Stimulated activated CD4-positive, alpha-beta T cell treated with anti-CD3 and anti-CD28 coated beads, Interleukin-1b, Interleukin-23, amount 100 ng/mL, for 24 hours (primary cell): ENCODE data around the gene CPXM1.
A peak's percentile ranks its signal among the peaks of the same experiment; 100 is the strongest.
"Not testable (repeated sequence)": the region's sequence is repeated elsewhere in the genome, so short reads cannot be mapped to it uniquely, and the experiment has no call there.

Source experiments
- DNase-seq, 4 experiments: peaks; one replicate each; pipeline ENCODE4 v3.0.0-alpha.2; 2020; ENCODE audit warnings: low read depth in 4 of 4, low spot score in 1 of 4

The CPXM1 gene

DNA sequence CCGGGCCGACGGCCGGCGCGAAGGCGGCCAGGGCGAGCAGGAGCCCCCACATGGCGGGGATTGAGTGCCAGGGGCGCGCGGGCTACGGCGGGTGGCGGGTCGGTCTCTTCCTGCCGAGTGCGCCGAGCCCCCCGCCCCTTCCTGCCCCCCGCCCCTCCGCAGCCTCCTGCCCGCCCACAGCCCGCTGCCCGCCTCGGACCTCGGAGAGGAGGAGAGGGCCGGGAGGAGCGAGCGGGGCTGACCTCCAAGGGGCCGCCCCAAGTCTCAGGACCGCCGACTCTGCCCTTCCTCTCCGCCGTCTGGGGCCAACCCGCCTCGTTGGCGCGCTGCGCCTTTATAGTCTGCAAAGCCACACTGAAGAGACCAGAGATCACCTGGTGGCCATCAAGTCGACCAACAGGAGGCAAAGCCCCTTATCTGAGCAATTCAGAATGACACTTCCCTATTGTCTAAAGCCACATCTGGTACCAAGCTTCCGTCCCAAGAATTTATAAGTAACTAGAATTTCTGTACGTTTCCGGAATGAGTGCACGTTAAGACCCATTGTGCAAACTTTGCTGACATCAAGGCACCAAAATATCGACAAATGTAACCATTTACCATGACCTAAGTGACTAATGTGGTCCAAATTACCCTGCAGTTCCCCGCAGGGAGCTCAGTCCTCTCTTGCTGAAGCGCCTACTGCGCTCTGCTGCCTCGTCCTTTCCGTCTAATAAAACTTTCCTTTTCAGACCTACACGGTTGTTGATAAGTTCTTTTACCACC lies at the start of gene CPXM1:
Gene CPXM1, minus strand, starts transcription at position 107 of the 765 bp plus-strand sequence. Its CDS starts 55 bp downstream, at position 52.
- DNase-seq, result no peak

GRCh38 chr20:2849529-2849928 lies 49.1 kb upstream of the CPXM1 start:
- DNase-seq, result no peak

- DNase-seq, result no peak
Observed at GRCh38 chr20:2847802-2848201, 47.4 kb upstream of the CPXM1 start.

DNA sequence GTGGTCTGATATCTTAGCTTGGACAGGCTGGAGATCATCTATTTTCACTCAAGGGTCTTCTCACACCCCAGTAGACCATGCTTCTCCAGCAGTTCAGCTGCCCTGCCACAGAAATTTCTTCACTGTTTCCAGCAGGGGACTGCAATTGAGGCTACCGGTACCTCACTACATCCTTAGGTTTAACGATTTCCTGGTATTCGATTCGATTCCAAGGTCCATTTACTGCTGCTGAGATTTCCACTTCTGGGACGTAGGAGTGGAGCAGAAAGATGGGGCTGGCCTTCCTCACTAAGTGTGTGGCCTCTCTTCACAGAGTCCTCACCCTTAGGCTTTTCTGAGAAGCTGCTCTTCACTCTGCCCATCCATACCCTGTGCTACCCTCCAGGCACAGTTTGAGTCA lies 46.3 kb upstream of the CPXM1 start:
- DNase-seq, result no peak

- DNase-seq, result no peak
Observed at GRCh38 chr20:2845607-2846006, 45.2 kb upstream of the CPXM1 start.

DNA sequence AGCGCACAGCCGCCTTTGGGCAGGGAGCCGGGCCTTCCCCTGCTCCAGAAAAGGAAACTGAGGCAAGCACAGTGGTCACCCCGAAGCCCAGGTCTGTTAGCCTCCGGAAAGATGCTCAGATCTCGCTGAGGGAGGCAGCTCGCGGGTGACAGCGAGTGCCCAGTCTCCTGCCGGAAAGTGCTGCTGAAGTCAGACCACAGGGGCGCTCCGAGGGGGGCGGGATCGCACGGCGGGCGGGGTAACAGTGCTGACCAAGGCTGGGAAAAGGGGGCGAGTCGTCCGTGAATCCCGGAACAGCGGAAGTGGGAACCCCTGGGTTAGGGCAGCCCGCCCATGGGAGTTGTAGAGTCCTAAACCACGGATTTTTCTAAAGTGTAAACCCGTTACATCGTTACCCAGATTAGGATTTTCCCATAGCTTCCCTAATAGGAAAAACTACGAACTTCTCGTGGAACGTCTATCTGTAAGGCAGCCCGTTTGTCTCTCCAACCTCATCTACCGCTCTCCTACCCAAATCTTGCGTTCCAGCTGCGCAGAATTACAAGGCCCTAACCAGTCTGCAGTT lies 40.6 kb upstream of the CPXM1 start:
- DNase-seq, result peak in 1 of 4 experiments; percentile 26

- peak; percentile 70 to 82 (median 76) for DNase-seq
Observed at GRCh38 chr20:2840138-2840966, 39.9 kb upstream of the CPXM1 start, which contains the start of the genes PCED1A and VPS16. PCED1A (minus strand) TSS chr20:2840655; CDS start chr20:2839912, 743 bp downstream. VPS16 (plus strand) TSS chr20:2840745; CDS start chr20:2840775, 30 bp downstream.

DNA sequence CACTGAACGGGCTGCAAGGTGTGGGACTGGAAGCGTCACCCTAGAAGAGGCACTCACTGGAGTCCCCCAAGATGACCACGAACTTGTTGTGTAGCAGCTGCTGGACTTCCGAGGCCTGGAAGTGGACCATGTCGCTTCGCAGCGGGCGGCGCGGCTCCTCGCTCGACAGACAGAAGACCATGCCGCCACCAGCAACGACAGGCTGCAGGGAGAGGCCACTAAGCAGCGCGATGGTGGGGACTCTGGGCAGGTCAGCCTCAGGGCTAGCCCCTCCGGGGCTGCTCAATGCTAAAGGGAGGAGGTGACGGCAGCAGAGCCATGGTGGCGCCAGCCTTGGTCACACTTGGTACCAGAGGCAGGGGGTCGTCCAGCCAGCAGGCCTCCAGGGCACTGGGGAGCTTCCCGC lies 39.3 kb upstream of the CPXM1 start:
- DNase-seq, result no peak

DNA sequence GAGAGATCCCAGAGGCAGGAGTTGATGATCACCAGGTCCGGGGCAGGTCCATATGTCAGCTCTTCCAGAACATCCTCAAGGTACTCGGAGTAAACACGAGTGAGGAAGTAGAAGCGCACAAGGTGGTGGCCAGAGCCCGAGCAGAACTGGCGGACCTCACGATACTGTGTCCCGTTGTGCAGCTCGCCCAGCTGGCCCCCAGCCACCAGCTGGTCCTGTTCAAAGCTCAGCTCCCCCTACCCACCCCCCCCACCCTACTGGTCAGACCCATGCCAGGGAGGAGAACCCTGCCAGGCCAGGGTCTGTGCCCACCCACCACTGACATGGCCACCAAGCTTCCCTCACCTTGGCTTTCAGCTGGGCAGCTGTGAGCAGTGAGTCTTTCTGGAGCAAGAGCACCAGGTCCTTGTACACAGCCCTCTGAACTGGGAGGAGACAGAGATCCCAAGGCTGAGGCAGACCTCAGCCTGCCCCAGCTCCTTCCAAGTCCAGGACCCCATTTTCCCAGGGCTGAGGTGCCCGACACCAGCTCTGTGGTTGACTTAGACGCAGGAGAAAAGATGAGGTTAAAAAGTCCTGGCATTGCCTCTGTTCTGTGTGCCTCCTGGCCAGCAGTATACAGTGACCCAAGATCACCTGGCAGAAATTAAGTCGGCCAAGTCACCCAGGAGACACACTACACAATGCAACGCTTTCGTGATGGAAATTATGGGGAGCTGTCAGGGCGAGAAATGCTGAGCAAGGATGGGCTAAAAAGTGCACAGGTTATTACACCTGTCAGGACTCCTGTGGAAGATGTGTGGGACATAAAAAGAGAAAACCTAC lies 38.6 kb upstream of the CPXM1 start:
- no peak for DNase-seq

- no peak for DNase-seq
Observed at GRCh38 chr20:2838170-2838797, 37.9 kb upstream of the CPXM1 start.

- no peak for DNase-seq
Observed at GRCh38 chr20:2837221-2837960, 37.0 kb upstream of the CPXM1 start.

- DNase-seq, result no peak
Observed at GRCh38 chr20:2836035-2836434, 35.6 kb upstream of the CPXM1 start.

- DNase-seq, result no peak
Observed at GRCh38 chr20:2835331-2835796, 34.9 kb upstream of the CPXM1 start.

DNA sequence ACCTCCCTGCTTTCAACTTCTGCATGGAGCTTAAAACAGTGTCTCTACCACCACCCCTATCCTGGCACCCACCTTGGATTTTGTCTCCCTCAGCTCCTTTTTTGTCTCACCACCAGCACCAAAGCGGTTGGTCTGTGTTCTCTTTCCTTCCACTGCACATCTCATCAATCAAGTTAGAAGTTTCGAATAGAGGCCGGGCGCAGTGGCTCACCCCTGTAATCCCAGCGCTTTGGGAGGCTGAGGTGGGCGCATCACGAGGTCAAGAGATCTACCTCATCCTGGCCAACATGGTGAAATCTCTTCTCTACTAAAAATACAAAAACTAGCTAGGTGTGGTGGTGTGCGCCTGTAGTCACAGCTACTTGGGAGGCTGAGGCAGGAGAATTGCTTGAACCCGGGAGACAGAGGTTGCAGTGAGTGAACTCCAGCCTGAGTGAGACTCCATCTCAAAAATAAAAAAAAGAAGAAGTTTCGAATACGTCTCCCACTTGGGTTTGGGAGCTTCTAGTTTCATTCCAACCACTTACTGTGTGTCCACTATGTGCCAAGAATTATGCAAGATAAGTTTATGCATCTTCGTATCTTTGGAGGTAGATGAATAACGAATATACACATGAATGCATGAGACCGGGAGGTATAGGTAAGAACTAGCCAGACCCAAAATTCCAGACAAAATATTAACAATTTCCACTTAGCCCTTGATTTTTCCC lies 34.1 kb upstream of the CPXM1 start:
- no peak for DNase-seq

- no peak for DNase-seq
Observed at GRCh38 chr20:2833761-2834160, 33.3 kb upstream of the CPXM1 start.

GRCh38 chr20:2831206-2831605 lies 30.8 kb upstream of the CPXM1 start:
- not testable (repeated sequence) for DNase-seq

DNA sequence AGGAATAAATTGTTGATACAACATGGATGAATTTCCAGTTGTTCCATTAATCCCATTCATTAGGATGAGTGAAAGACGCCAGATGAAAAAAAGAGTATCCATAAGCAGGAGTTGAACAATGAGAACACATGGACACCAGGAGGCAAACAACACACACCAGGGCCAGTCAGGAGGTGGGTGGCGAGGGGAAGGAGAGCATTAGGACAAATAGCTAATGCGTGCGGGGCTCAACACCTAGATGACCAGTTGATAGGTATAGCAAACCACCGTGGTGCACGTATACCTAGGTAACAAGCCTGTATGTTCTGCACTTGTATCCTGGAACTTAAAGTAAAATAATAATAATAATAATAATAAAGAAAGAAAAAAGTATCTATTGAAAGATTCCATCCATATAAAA lies 28.9 kb upstream of the CPXM1 start:
- no peak for DNase-seq

DNA sequence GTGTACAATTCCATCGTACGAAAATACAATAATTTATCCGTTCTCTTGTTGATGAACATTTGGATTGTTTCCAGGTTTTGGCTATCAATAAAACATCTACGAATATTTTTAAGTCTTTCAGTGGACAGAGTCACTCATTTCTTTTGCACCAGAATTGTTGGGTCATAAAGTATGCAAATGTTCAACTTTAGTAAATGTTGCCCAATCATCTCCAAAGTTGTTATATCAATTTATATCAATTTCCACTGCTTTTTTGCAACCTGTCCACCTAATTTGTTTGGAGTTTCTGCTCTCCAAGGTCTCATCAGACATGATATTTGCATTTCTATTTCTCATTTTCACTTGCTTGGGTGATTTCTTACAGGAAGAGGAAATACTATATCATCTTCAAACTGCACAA lies 26.2 kb upstream of the CPXM1 start:
- no peak for DNase-seq

DNA sequence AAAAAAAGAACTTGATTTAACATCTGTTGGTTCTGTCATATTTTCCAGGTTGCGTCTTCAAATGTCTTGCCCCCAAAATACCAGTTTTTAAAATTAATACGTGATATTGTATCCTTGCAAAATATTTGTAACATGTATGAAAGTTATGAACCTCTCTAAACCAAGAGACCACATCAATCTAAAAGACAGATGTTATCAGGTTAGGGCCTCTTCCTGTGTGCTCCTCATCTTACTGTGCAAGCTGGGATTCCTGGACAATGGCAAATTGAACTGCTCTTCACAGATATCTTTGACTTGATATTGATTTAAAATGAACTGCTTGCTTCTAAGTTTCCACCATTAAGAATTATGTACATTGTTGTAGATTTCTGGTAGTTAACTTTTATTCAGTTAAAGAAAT lies 25.3 kb upstream of the CPXM1 start:
- no peak for DNase-seq
